Hematopoietic multipotent progenitor cell treated with erythropoietin and hydrocortisone succinate and interleukin-3 and kit ligand, for 8 days (in vitro differentiated cells): ENCODE measurements around the gene STK38.
"Not testable (repeated sequence)": the region's sequence is repeated elsewhere in the genome, so short reads cannot be mapped to it uniquely, and the experiment has no call there.

Source experiments
- DNase-seq: peaks from one replicate; pipeline ENCODE4 v3.0.0-alpha.2; 2015

Gene STK38

GRCh38 chr6:36517408-36517807 lies 29.9 kb downstream of the STK38 start:
- DNase-seq, result no peak

- no peak for DNase-seq
Measured at GRCh38 chr6:36516988-36517387, 30.3 kb downstream of the STK38 start.

DNA sequence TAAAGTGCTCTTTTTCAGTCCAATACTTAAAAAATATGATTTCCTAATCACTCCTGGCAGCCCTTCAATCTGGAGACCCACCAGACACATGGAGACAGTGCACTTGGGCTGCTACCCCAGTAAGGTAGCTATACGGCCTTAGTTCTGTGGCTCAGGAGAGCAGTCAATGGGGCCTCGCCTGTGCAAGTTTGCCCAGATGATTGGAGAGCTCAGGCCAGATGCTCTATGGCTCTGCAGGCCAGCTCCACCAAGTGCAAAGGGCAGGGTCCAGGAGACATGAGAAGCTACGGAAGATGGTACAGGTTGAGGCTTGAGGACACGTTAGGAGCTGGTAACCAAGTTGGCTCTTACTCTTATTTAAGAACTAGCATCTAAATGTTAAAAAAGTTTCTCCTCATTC lies 30.7 kb downstream of the STK38 start:
- no peak for DNase-seq

- no peak for DNase-seq
Measured at GRCh38 chr6:36515844-36516243, 31.4 kb downstream of the STK38 start.

DNA sequence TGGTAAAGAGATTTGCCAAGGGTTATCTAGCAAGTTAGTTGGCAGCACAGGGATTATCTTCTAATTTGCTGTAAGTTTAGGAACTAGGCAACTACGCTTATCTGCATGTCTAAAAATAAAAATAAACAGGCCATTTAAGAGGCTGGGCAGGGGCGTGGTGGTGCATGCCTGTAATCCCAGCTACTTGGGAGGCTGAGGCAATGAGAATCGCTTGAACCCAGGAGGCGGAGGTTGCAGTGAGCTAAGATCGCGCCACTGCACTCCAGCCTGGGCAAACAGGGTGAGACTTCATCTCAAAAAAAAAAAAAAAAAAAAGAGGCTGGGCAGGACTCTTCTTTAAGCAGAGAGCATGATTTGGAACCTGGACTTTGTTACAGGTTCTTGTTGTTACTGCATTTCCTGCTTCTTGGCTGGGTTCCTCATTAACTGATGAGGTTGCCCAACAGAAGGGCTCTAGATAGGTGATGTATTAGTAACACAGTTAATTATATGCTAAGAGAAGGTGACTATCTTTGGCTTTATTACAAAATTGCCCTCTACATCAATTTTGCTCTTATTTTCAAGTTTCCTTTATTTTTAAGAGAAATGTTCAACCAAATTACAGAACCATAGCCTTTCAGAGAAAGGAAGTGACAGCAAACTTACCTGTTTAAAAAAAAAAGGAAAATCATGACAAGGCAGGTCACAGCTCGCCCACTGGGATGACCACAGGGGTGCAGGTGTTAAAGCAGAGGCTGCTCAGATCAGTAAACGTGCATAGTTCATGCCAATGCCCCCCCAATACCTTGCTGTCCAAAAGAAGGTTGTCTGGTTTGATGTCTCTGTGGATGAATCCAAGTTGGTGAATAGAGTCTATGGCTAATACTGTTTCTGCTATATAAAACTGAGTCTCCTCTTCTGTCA lies 32.5 kb downstream of the STK38 start:
- DNase-seq, result no peak

DNA sequence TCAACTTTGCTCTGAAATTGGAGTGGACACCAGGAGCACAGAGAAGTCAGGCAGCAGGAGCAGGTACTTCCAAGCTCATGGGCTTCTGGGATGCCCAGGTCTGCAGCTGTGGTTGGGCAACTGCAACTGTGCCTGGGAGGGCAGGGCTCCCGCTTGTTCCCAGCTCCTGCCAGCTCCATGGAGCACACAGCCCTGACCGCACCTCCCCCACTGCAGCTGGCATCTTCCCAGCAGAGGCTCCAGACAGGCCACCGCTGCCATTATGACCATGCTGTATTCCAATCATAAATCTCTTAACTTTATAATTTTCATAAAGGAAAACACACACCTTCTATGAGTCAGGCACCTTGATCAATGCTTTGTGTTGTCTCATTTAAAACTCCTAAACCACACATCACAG lies 36.9 kb downstream of the STK38 start:
- no peak for DNase-seq

- no peak for DNase-seq
Measured at GRCh38 chr6:36508532-36508931, 38.7 kb downstream of the STK38 start.

DNA sequence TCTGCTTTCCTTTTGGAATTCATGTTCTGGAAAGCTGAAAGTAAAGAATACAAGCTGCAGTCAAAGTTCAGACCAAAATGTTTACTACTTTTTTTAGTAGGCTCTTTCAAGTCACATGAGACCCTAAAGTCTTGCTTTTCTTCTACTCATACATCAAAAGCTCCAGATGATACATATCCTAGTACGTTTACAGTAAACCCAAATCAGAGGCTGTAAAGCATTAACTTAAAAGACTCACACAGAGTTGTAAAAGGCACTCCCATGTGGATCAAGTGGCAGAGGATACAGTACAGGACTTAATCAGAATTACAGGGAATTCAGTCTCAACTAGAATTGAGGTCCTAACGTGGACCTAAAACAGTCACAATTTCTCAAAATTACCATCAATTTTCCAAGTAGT lies 40.7 kb downstream of the STK38 start:
- DNase-seq, result no peak

- DNase-seq, result no peak
Measured at GRCh38 chr6:36505744-36506534, 41.3 kb downstream of the STK38 start.

DNA sequence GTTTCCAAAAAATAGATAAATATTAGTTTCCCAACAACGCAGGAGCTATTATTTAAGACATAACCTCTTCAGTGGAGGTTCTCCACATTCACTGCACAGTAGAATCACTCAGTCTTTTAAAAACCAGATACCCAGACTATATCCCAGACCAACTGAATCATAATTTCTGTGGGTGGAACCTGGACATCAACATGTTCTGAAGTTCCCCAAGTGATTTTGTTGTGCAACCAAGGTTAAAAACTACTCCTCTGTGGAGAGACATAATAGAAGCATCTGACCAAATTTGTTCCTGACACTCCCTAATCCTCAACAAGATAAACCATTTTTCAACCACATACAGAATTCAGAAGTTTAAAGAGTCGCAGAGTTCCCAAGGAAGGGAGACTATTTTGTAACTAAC lies 42.3 kb downstream of the STK38 start:
- DNase-seq, result no peak

DNA sequence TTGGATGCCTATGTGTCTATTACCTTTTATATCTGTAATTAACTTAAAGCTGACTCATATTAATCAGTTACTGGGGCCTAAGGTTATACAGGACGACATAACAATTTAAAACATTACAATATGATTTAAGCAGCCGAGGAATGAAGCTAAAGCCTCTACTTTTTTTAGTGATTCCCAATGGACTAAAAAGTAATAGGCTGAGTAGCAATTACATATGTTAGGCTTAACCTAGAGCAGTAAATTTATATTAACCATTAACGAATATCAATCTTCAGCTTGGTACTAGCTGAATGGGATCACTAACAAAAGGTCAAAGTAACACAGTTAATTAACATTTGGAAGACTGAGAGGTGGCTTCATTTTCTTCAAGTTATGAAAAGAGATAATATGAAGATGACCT lies 43.1 kb downstream of the STK38 start:
- no peak for DNase-seq

- DNase-seq, result no peak
Measured at GRCh38 chr6:36501686-36502085, 45.6 kb downstream of the STK38 start.

DNA sequence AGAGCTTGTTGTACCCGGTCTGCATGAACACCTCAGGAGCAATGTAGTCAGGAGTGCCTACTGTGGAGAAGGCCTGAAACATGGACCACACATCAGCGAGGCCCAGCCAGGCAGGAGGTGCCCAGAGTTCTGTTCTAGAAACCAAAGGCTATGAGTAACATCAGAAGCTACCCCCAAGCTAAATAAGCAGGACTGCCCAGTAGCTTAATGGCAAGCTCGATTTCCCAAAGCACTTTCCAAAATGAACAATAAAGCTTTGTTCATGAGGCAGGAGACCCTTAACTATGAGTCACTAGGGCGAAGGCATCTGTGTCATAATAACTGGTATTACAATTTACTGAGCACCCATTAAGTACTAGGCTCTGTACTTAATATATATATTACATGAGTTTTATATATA lies 47.4 kb downstream of the STK38 start:
- DNase-seq, result no peak

GRCh38 chr6:36495086-36495485 lies 52.2 kb downstream of the STK38 start:
- DNase-seq, result no peak

- no peak for DNase-seq
Measured at GRCh38 chr6:36493859-36494258, 53.4 kb downstream of the STK38 start.

GRCh38 chr6:36493319-36493718 lies 54.0 kb downstream of the STK38 start:
- no peak for DNase-seq

DNA sequence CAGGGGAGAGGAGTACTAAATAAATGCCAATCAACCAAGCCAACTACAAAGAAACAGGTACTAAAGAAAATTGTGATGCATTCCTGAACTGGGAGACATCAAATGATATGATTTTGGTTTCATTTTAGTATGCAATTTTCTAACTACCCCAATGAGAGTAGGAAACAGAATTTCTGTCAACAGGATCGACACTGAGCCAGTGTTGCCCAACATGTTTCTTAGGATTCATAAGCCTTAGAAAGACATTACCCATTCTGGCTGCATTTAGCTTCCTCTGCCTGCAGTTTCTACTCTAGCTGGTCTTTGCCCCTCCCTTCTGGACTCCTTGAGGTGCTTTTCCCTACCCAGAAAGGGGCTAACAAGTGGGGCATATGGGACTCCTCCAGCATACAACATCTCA lies 54.7 kb downstream of the STK38 start:
- no peak for DNase-seq

GRCh38 chr6:36492092-36492491 lies 55.2 kb downstream of the STK38 start:
- no peak for DNase-seq

- no peak for DNase-seq
Measured at GRCh38 chr6:36491378-36491965, 55.8 kb downstream of the STK38 start.

DNA sequence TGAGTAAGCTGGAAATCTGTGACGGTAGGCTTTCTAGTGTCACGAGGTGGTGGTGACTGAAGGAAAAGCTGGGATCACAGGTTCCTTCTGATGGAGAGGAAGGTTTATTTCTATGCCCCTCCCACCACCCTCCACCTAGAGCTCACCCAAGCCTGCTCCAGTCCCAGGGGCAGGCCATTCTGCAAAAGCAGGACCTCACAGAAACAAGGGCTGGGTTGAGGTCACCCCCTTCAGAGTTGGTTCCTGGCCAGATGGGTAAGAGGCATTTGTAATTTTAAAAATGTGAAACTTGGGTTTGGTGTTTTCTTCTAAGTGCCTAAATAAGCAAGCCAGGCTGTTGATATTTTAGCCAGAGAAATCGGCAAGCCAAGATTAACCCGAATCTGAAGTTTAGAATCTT lies 57.9 kb downstream of the STK38 start:
- no peak for DNase-seq

DNA sequence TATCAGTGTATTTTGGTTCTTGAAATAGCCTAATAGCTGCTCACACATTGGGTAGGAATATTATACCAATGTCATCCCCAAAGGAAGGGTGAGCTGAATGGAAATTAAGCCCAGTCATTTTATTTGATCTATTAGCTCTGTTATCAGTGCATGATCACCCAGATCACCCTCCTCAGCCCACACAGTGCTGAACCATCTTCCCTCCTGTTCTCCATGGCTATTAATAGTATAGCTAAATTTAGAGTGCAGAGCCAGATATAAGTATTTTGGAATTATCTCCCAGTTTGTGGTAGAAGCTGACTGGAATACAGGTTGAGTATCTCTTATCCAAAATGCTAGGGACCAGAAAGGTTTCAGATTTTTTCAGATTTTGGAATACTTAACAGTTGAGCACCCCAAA lies 59.1 kb downstream of the STK38 start:
- DNase-seq, result no peak

DNA sequence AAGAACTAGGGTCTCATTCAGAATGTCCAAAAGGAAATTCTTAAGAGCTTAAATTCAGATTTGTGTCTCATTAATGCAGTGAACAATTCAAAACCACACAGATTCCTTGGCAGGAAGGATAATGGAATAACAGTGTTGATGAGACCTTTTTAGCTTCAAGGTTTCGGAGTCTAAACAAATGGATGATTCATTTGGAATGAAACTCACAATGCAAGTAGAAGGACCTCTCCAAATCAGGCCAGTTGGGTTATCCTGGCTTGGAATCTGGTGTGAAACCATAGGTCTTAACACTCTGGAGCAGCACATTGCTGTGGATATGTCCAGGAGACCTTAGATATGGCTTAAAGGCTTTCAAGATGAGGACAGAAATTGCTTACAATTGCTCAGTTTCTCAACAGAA lies 59.6 kb downstream of the STK38 start:
- DNase-seq, result no peak

- DNase-seq, result no peak
Measured at GRCh38 chr6:36484736-36485135, 62.5 kb downstream of the STK38 start.

GRCh38 chr6:36483326-36483725 lies 64.0 kb downstream of the STK38 start:
- DNase-seq, result not testable (repeated sequence)
